RWPE2 (cell line): Measurements from ENCODE around the gene ABTB2.

Experiments used
- ATAC-seq: fragments of 200-7000 bp; cut with Tn5 transposase; 3 replicates; pipeline ENCODE4 v1.9.1; 2021; ENCODE audit warnings: low read depth
- DNase-seq: peaks from one replicate; pipeline ENCODE4 v3.0.0-alpha.2; 2020; ENCODE audit warnings: low spot score
- H3K27ac ChIP-seq: fragments of 450-650 bp; 2 replicates; pipeline ENCODE4 v1.5.1; 2017; ENCODE audit warnings: mild to moderate bottlenecking; ENCODE audit not compliant: poor library complexity, severe bottlenecking
- H3K27me3 ChIP-seq: fragments of 250-450 bp; sonication (Bioruptor Pico); 2 replicates; pipeline ENCODE4 v1.5.1; 2021; ENCODE audit warnings: mild to moderate bottlenecking, moderate library complexity; ENCODE audit not compliant: insufficient read depth, poor library complexity, severe bottlenecking
- H3K36me3 ChIP-seq: fragments of 250-450 bp; sonication (Bioruptor Pico); 2 replicates; pipeline ENCODE4 v1.5.1; 2020; ENCODE audit warnings: low read depth, mild to moderate bottlenecking, moderate library complexity
- H3K4me1 ChIP-seq: fragments of 250-450 bp; sonication (Bioruptor Pico); 2 replicates; pipeline ENCODE4 v1.5.1; 2021; ENCODE audit warnings: mild to moderate bottlenecking, moderate library complexity; ENCODE audit not compliant: insufficient read depth, poor library complexity, severe bottlenecking
- H3K4me3 ChIP-seq: fragments of 250-450 bp; sonication (Bioruptor Pico); 2 replicates; pipeline ENCODE4 v1.5.1; 2021; ENCODE audit warnings: mild to moderate bottlenecking, moderate library complexity; ENCODE audit not compliant: severe bottlenecking
- H3K9me3 ChIP-seq: fragments of 250-450 bp; sonication (Bioruptor Pico); 2 replicates; pipeline ENCODE4 v1.5.1; 2021; ENCODE audit warnings: mild to moderate bottlenecking, moderate library complexity; ENCODE audit not compliant: severe bottlenecking
- CTCF ChIP-seq: fragments of 450-650 bp; IDR thresholded peaks from one replicate; pipeline ENCODE4 v1.5.1; 2017; ENCODE audit warnings: mild to moderate bottlenecking, moderate library complexity; ENCODE audit not compliant: poor library complexity, severe bottlenecking

ABTB2 gene

GRCh38 chr11:34267013-34267412 is 90.8 kb downstream of the ABTB2 start:
- Histone ChIP-seq H3K9me3 (no peaks in the 10 kb centered on the region), H3K4me1 (peaks cover 23% of the 10 kb centered on the region), H3K36me3 (no peaks in the 10 kb centered on the region), H3K4me3 (no peak overlapping the region), H3K27ac (peak overlapping the region; percentile 29), H3K27me3 (no peaks in the 10 kb centered on the region)
- DNase-seq, result no peak
- no peak for ATAC-seq
- TF ChIP-seq CTCF, result no peak

GRCh38 chr11:34266090-34266912 is 91.5 kb downstream of the ABTB2 start:
- no peak overlapping the region for H3K4me3 ChIP-seq
- no peaks in the 10 kb centered on the region for H3K9me3 ChIP-seq
- DNase-seq (no peak), ATAC-seq (peak; percentile 57)
- TF ChIP-seq CTCF, result no peak
- H3K36me3 ChIP-seq, result no peaks in the 10 kb centered on the region
- H3K27ac ChIP-seq, result peak overlapping the region; percentile 29
- no peaks in the 10 kb centered on the region for H3K27me3 ChIP-seq
- peaks cover 25% of the 10 kb centered on the region for H3K4me1 ChIP-seq

GRCh38 chr11:34264303-34265110 is 93.3 kb downstream of the ABTB2 start:
- Histone ChIP-seq H3K4me3 (no peak overlapping the region), H3K27ac (no peak overlapping the region), H3K36me3 (no peaks in the 10 kb centered on the region), H3K4me1 (peaks cover 25% of the 10 kb centered on the region), H3K9me3 (no peaks in the 10 kb centered on the region), H3K27me3 (no peaks in the 10 kb centered on the region)
- ATAC-seq, result no peak
- TF ChIP-seq CTCF, result no peak
- DNase-seq, result no peak

- ATAC-seq, result peak; percentile 94
- Histone ChIP-seq H3K27me3 (no peaks in the 10 kb centered on the region), H3K27ac (peak overlapping the region; percentile 22), H3K9me3 (no peaks in the 10 kb centered on the region), H3K4me1 (peaks cover 25% of the 10 kb centered on the region), H3K4me3 (no peak overlapping the region), H3K36me3 (no peaks in the 10 kb centered on the region)
- TF ChIP-seq CTCF, result no peak
- DNase-seq, result peak; percentile 83
These were observed 94.2 kb downstream of the ABTB2 start for GRCh38 chr11:34263441-34264091.
